Measurements from ENCODE around the gene PRDX5. TPM values are rescaled to one million over a fixed set of nuclear protein-coding genes. Genes with fewer than 3 reads are reported as not detected.

Gene PRDX5
- total RNA-seq, 1 donor from 2014 or later: 144 TPM

DNA sequence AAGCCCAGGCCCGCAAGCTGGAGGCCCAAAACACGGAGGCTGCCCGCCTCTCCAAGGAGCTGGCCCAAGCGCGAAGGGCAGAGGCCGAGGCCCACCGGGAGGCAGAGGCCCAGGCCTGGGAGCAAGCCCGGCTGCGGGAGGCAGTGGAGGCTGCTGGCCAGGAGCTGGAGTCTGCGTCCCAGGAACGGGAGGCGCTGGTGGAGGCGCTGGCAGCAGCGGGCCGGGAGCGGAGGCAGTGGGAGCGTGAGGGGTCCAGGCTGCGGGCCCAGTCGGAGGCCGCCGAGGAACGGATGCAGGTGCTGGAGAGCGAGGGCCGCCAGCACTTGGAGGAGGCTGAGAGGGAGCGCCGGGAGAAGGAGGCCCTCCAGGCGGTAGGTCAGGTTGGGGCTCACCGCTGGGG is 26.9 kb downstream of the PRDX5 start:
- H3K4me3 ChIP-seq (ENCODE audit: low read length in 3 of 3): no peak overlapping the region
- H3K27ac ChIP-seq (ENCODE audit: low read depth, low read length): no peak overlapping the region
- H3K27me3 ChIP-seq (ENCODE audit: control insufficient read depth in 3 of 3, insufficient read depth in 3 of 3, low read length in 3 of 3): no peaks in the 10 kb centered on the region
- H3K9me3 ChIP-seq (ENCODE audit: control insufficient read depth in 3 of 3, low read length in 3 of 3): no peaks in the 10 kb centered on the region
- no peak overlapping the region for H3K9ac ChIP-seq (ENCODE audit: low read depth in 1 of 3, low read length in 3 of 3)
- H3K4me1 ChIP-seq (ENCODE audit: control insufficient read depth in 3 of 3, insufficient read depth in 3 of 3, low read length in 3 of 3): peaks cover 6 to 11% (median 7%) of the 10 kb centered on the region in 3 donors
- H3K36me3 ChIP-seq (ENCODE audit: control insufficient read depth in 3 of 3, insufficient read depth in 3 of 3, low read length in 3 of 3): no peaks in the 10 kb centered on the region

DNA sequence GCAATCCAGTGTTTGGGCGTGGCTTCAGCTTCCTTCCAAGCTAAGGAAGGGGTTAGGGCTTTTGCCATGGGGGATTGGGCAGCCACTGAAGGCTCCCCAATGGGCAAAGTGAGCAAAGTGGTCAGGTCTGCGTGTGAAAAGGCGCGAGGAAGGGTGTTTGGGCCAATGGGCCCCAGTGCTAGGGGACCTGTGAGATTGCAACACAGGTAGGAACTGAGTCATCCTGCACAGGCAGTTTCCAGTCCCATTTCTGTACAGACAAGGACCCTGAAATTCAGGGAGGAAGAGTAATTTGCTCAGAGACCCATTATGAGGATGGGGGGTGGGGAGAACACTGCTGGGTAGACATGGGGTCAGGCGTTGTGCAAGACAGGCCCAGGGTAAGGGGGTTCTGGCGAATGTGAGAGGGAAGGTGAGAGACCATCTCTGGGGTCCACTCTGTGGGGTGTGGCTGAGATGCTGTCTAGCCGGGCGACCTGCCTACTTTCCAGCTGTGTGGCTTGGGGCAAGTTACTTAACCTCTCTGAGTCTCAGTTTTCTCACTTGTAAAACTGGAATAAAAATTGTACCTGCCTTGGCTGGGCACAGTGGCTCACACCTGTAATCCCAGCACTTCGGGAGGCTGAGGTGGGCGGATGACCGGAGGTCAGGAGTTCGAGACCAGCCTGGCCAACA is 29.4 kb downstream of the PRDX5 start:
- Histone ChIP-seq H3K36me3 (ENCODE audit: control insufficient read depth in 3 of 3, insufficient read depth in 3 of 3, low read length in 3 of 3) (no peaks in the 10 kb centered on the region), H3K9ac (ENCODE audit: low read depth in 1 of 3, low read length in 3 of 3) (no peak overlapping the region), H3K9me3 (ENCODE audit: control insufficient read depth in 3 of 3, low read length in 3 of 3) (no peaks in the 10 kb centered on the region), H3K27me3 (ENCODE audit: control insufficient read depth in 3 of 3, insufficient read depth in 3 of 3, low read length in 3 of 3) (peaks cover 0 to 4% (median 0%) of the 10 kb centered on the region in 3 donors), H3K4me3 (ENCODE audit: low read length in 3 of 3) (no peak overlapping the region), H3K4me1 (ENCODE audit: control insufficient read depth in 3 of 3, insufficient read depth in 3 of 3, low read length in 3 of 3) (peaks cover 0 to 5% (median 2%) of the 10 kb centered on the region in 3 donors), H3K27ac (ENCODE audit: low read depth, low read length) (no peak overlapping the region)

DNA sequence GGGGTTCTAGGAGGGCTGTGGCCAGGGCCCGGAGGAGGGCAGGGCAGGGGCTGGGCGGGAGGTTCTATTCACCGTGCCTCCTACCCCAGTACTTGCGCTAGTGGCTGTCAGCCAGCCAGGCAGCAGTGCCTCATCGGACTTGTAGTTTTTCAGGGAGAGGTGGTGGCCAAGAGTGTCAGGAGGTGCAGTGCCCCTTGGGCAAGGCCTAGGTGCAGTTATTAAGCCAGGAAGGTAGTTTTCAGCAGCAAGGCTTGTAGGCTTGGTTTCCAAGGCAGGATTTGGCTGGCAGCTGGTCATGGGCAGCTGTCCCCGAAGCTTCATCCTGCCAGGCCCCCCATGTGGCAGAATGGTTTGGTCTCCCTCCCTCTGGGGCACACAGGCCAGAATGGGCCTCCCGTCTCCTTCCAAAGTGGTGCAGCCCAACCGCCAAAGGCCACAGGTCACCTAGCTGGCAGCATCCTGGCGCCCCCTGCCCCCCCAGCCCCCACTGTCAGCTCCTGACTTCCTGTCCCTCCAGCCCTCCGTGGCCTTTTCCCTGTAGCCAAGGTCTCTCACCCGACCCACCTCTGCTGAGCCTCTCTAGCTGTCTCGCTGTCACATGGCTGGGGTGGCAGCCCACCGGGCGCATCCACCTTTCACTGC is 30.6 kb downstream of the PRDX5 start:
- H3K27ac ChIP-seq (ENCODE audit: low read depth, low read length): no peak overlapping the region
- no peaks in the 10 kb centered on the region for H3K4me1 ChIP-seq (ENCODE audit: control insufficient read depth in 3 of 3, insufficient read depth in 3 of 3, low read length in 3 of 3)
- H3K9ac ChIP-seq (ENCODE audit: low read depth in 1 of 3, low read length in 3 of 3): no peak overlapping the region
- no peaks in the 10 kb centered on the region for H3K36me3 ChIP-seq (ENCODE audit: control insufficient read depth in 3 of 3, insufficient read depth in 3 of 3, low read length in 3 of 3)
- H3K27me3 ChIP-seq (ENCODE audit: control insufficient read depth in 3 of 3, insufficient read depth in 3 of 3, low read length in 3 of 3): peaks cover 0 to 10% (median 3%) of the 10 kb centered on the region in 3 donors
- no peaks in the 10 kb centered on the region for H3K9me3 ChIP-seq (ENCODE audit: control insufficient read depth in 3 of 3, low read length in 3 of 3)
- H3K4me3 ChIP-seq (ENCODE audit: low read length in 3 of 3): no peak overlapping the region

DNA sequence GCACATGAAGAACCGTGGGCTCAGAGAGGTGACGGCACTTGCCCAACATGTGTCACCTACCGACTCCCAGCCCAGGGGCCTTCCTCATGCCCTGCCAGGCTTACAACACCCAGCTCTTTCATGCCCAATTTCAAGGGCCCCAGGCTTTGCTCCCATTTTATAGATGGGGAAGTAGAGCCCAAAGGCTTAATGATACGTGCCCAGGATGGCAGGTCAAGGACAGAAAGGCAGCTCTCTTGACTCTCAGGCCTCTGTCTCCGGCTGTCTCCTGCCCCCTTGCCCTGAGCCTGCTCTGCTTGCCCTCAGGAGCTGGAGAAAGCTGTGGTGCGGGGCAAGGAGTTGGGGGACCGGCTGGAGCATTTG is 31.1 kb downstream of the PRDX5 start:
- Histone ChIP-seq H3K4me3 (ENCODE audit: low read length in 3 of 3) (no peak overlapping the region), H3K9ac (ENCODE audit: low read depth in 1 of 3, low read length in 3 of 3) (no peak overlapping the region), H3K4me1 (ENCODE audit: control insufficient read depth in 3 of 3, insufficient read depth in 3 of 3, low read length in 3 of 3) (no peaks in the 10 kb centered on the region), H3K36me3 (ENCODE audit: control insufficient read depth in 3 of 3, insufficient read depth in 3 of 3, low read length in 3 of 3) (no peaks in the 10 kb centered on the region), H3K27me3 (ENCODE audit: control insufficient read depth in 3 of 3, insufficient read depth in 3 of 3, low read length in 3 of 3) (peaks cover 0 to 11% (median 5%) of the 10 kb centered on the region in 3 donors), H3K27ac (ENCODE audit: low read depth, low read length) (no peak overlapping the region), H3K9me3 (ENCODE audit: control insufficient read depth in 3 of 3, low read length in 3 of 3) (no peaks in the 10 kb centered on the region)

DNA sequence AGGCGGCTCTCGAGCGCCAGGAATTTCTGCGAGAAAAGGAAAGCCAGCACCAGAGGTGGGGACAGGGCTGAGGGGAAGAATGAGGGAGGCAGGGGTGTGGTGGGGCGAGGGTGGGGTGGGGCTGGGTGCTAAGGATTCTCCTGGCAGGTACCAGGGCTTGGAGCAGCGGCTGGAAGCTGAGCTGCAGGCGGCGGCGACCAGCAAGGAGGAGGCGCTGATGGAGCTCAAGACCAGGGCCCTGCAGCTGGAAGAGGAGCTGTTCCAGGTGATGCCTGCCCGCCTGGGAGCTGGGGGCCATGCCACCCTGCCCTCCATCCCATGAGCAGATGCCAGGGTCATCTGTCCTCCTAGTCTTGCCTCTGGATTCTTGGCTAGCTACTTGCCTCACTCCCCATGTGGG is 31.5 kb downstream of the PRDX5 start:
- peaks cover 0 to 15% (median 5%) of the 10 kb centered on the region in 3 donors for H3K27me3 ChIP-seq (ENCODE audit: control insufficient read depth in 3 of 3, insufficient read depth in 3 of 3, low read length in 3 of 3)
- H3K4me1 ChIP-seq (ENCODE audit: control insufficient read depth in 3 of 3, insufficient read depth in 3 of 3, low read length in 3 of 3): no peaks in the 10 kb centered on the region
- H3K4me3 ChIP-seq (ENCODE audit: low read length in 3 of 3): no peak overlapping the region
- no peak overlapping the region for H3K27ac ChIP-seq (ENCODE audit: low read depth, low read length)
- H3K9ac ChIP-seq (ENCODE audit: low read depth in 1 of 3, low read length in 3 of 3): no peak overlapping the region
- no peaks in the 10 kb centered on the region for H3K9me3 ChIP-seq (ENCODE audit: control insufficient read depth in 3 of 3, low read length in 3 of 3)
- no peaks in the 10 kb centered on the region for H3K36me3 ChIP-seq (ENCODE audit: control insufficient read depth in 3 of 3, insufficient read depth in 3 of 3, low read length in 3 of 3)

DNA sequence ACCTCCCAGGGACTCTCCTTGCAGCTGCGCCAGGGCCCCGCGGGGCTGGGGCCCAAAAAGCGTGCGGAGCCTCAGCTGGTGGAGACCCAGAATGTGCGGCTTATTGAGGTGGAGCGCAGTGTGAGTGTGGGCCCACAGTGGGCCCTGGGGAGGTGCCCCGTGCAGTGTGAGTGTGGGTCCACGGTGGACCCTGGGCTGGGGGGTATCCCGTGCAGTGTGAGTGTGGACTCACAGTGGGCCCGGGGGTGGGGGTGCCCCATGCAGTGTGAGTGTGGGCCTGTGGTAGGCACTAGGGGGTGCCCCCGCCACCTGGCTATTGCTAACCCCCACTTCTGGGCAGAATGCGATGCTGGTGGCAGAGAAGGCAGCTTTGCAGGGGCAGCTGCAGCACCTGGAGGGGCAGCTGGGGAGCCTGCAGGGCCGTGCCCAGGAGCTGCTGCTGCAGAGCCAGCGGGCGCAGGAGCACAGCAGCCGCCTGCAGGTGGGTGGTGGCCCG is 33.3 kb downstream of the PRDX5 start:
- H3K36me3 ChIP-seq (ENCODE audit: control insufficient read depth in 3 of 3, insufficient read depth in 3 of 3, low read length in 3 of 3): no peaks in the 10 kb centered on the region
- H3K9me3 ChIP-seq (ENCODE audit: control insufficient read depth in 3 of 3, low read length in 3 of 3): no peaks in the 10 kb centered on the region
- no peak overlapping the region for H3K4me3 ChIP-seq (ENCODE audit: low read length in 3 of 3)
- H3K27me3 ChIP-seq (ENCODE audit: control insufficient read depth in 3 of 3, insufficient read depth in 3 of 3, low read length in 3 of 3): peaks cover 0 to 15% (median 5%) of the 10 kb centered on the region in 3 donors
- H3K27ac ChIP-seq (ENCODE audit: low read depth, low read length): no peak overlapping the region
- no peak overlapping the region for H3K9ac ChIP-seq (ENCODE audit: low read depth in 1 of 3, low read length in 3 of 3)
- H3K4me1 ChIP-seq (ENCODE audit: control insufficient read depth in 3 of 3, insufficient read depth in 3 of 3, low read length in 3 of 3): peaks cover 8 to 9% (median 8%) of the 10 kb centered on the region in 3 donors

DNA sequence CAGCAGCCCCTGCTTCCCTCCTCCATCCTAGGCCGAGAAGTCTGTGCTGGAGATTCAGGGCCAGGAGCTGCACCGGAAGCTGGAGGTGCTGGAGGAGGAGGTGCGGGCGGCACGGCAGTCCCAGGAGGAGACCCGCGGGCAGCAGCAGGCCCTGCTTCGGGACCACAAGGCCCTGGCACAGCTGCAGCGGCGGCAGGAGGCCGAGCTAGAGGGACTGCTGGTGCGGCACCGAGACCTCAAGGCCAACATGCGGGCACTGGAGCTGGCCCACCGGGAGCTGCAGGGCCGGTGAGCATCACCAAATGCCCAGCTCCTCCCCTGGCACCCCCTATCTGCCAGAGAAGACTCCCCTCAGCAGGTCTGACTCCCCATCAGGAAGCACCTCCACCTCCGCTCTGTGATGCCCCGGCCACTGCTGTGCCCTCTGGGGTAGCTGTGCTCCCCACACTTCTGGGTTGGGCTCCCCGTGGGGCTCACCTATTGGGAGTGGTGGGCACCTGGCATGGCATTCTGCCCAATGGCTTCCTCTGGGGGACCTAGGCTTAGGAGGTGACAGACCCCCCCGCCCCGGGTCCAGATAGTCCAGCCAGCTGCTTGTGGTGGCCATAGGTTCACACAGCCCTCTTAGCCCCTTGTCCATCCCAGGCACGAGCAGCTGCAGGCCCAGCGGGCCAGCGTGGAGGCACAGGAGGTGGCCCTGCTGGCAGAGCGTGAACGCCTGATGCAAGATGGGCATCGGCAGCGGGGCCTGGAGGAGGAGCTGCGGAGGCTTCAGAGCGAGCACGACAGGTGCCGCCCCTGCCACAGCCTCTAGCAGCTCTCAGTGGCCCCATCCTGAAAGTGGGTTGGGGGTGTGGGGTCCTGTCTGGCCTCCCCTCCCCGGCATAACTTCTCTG is 34.4 kb downstream of the PRDX5 start:
- peaks cover 8 to 9% (median 8%) of the 10 kb centered on the region in 3 donors for H3K4me1 ChIP-seq (ENCODE audit: control insufficient read depth in 3 of 3, insufficient read depth in 3 of 3, low read length in 3 of 3)
- H3K4me3 ChIP-seq (ENCODE audit: low read length in 3 of 3): no peak overlapping the region
- H3K9me3 ChIP-seq (ENCODE audit: control insufficient read depth in 3 of 3, low read length in 3 of 3): no peaks in the 10 kb centered on the region
- H3K9ac ChIP-seq (ENCODE audit: low read depth in 1 of 3, low read length in 3 of 3): no peak overlapping the region
- no peaks in the 10 kb centered on the region for H3K36me3 ChIP-seq (ENCODE audit: control insufficient read depth in 3 of 3, insufficient read depth in 3 of 3, low read length in 3 of 3)
- H3K27me3 ChIP-seq (ENCODE audit: control insufficient read depth in 3 of 3, insufficient read depth in 3 of 3, low read length in 3 of 3): peaks cover 0 to 15% (median 5%) of the 10 kb centered on the region in 3 donors
- no peak overlapping the region for H3K27ac ChIP-seq (ENCODE audit: low read depth, low read length)

DNA sequence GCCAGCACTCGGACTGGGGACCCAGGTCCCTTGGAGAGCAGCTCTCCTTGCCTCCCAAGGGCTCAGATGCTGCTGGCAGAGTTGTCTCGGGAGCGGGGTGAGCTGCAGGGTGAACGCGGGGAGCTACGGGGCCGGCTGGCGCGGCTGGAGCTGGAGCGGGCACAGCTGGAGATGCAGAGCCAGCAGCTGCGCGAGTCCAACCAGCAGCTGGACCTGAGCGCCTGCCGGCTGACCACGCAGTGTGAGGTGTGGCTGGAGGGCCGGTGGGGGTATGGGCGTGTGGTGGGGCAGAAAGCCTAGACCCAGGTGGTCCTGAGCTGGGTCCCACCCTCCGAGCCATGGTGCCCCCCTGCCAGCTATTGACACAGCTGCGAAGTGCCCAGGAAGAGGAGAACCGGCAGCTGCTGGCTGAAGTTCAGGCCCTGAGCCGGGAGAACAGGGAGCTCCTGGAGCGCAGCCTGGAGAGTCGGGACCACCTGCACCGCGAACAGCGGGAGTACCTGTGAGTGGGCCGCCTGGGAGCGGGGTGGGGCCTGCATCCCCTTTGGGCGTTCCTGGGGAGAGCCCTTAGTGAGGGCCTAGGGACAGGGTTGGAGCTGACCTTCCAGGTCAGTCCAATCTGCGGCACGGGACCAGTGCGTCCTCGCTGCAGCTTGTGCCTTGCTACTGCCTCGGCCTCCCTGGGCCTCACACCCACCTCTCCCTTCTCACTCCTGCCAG is 35.2 kb downstream of the PRDX5 start:
- peaks cover 12 to 13% (median 12%) of the 10 kb centered on the region in 3 donors for H3K4me1 ChIP-seq (ENCODE audit: control insufficient read depth in 3 of 3, insufficient read depth in 3 of 3, low read length in 3 of 3)

DNA sequence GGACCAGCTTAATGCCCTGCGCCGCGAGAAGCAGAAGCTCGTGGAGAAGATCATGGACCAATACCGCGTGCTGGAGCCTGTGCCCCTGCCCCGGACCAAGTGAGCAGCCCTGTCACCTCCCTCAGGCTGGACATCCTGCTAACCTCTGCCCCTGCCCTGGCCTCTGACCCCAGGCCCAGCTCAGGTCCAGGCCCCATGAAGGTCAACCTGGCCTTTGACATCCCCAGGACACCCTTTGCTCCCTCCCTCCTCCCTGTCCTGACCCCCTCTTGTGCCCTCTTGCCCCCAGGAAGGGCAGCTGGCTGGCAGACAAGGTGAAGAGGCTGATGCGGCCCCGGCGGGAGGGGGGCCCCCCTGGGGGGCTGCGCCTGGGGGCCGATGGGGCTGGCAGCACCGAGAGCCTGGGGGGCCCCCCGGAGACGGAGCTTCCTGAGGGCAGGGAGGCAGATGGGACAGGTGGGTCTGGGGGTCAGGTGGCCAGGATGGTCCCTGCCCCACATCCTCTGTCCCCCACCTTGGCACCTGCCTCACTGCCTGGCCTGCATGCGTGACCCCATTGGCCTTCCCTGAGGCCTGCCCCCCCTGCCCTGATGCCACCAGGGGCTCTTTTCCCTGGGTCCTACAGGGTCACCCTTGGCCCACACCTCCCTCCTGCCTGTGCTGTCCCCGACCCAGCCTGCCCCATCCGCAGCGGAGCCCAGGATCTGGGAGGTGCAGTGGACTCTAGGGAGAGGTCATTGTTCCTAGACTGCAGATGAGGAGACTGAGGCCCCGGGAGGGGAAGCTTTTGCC is 36.0 kb downstream of the PRDX5 start:
- Histone ChIP-seq H3K9ac (ENCODE audit: low read depth in 1 of 3, low read length in 3 of 3) (no peak overlapping the region), H3K9me3 (ENCODE audit: control insufficient read depth in 3 of 3, low read length in 3 of 3) (no peaks in the 10 kb centered on the region), H3K4me1 (ENCODE audit: control insufficient read depth in 3 of 3, insufficient read depth in 3 of 3, low read length in 3 of 3) (peaks cover 18 to 19% (median 18%) of the 10 kb centered on the region in 3 donors), H3K36me3 (ENCODE audit: control insufficient read depth in 3 of 3, insufficient read depth in 3 of 3, low read length in 3 of 3) (no peaks in the 10 kb centered on the region), H3K4me3 (ENCODE audit: low read length in 3 of 3) (no peak overlapping the region), H3K27me3 (ENCODE audit: control insufficient read depth in 3 of 3, insufficient read depth in 3 of 3, low read length in 3 of 3) (peaks cover 0 to 15% (median 5%) of the 10 kb centered on the region in 3 donors), H3K27ac (ENCODE audit: low read depth, low read length) (no peak overlapping the region)

More for the DNA sequence above, 35.2 kb downstream of the PRDX5 start:
- no peaks in the 10 kb centered on the region for H3K9me3 ChIP-seq (ENCODE audit: control insufficient read depth in 3 of 3, low read length in 3 of 3)
- no peak overlapping the region for H3K27ac ChIP-seq (ENCODE audit: low read depth, low read length)
- no peaks in the 10 kb centered on the region for H3K36me3 ChIP-seq (ENCODE audit: control insufficient read depth in 3 of 3, insufficient read depth in 3 of 3, low read length in 3 of 3)
- no peak overlapping the region for H3K9ac ChIP-seq (ENCODE audit: low read depth in 1 of 3, low read length in 3 of 3)
- peaks cover 0 to 15% (median 5%) of the 10 kb centered on the region in 3 donors for H3K27me3 ChIP-seq (ENCODE audit: control insufficient read depth in 3 of 3, insufficient read depth in 3 of 3, low read length in 3 of 3)
- H3K4me3 ChIP-seq (ENCODE audit: low read length in 3 of 3): no peak overlapping the region
